GM21619 (cell line): ENCODE results near the gene MED16.

ENCODE experiments used
- ATAC-seq: cut with Tn5 transposase; IDR thresholded peaks from one replicate; pipeline ENCODE4 v1.9.1; 2021; ENCODE audit not compliant: unreplicated experiment

The MED16 gene

GRCh38 chr19:912181-913079, 19.4 kb upstream of the MED16 start:
- ATAC-seq: no peak

GRCh38 chr19:911197-912033, 18.4 kb upstream of the MED16 start:
- ATAC-seq: no peak

- ATAC-seq: no peak
These were observed 14.3 kb upstream of the MED16 start for GRCh38 chr19:907183-907853.

GRCh38 chr19:906480-906879, 13.5 kb upstream of the MED16 start:
- ATAC-seq: no peak

- ATAC-seq: no peak
These were observed 11.6 kb upstream of the MED16 start for GRCh38 chr19:904545-904944.

- no peak for ATAC-seq
These were observed 10.3 kb upstream of the MED16 start for GRCh38 chr19:903266-903797.

GRCh38 chr19:902446-903226, 9.6 kb upstream of the MED16 start:
- no peak for ATAC-seq

GRCh38 chr19:902093-902370, 9.0 kb upstream of the MED16 start:
- no peak for ATAC-seq

- ATAC-seq: no peak
These were observed 8.5 kb upstream of the MED16 start for GRCh38 chr19:901216-902092.

- ATAC-seq: no peak
These were observed 7.5 kb upstream of the MED16 start for GRCh38 chr19:900302-901111.

- no peak for ATAC-seq
These were observed 7.0 kb upstream of the MED16 start for GRCh38 chr19:900043-900301.

GRCh38 chr19:899336-900042, 6.5 kb upstream of the MED16 start:
- no peak for ATAC-seq

GRCh38 chr19:898663-899062, 5.7 kb upstream of the MED16 start:
- ATAC-seq: no peak

GRCh38 chr19:897442-898039, 4.6 kb upstream of the MED16 start:
- ATAC-seq: no peak

GRCh38 chr19:896999-897398, 4.0 kb upstream of the MED16 start:
- ATAC-seq: no peak

- no peak for ATAC-seq
These were observed 3.4 kb upstream of the MED16 start for GRCh38 chr19:896434-896833.

- no peak for ATAC-seq
These were observed 619 bp downstream of the MED16 start for GRCh38 chr19:892243-892893.
